Esophagus muscularis mucosa (tissue), 4 donors: ENCODE results near the gene FBXL7. TPM values are rescaled to one million over a fixed set of nuclear protein-coding genes. Genes with fewer than 3 reads are reported as not detected.

Experiments
- DNase-seq: peaks from one replicate; pipeline ENCODE4 v3.0.0-alpha.2; 2017; ENCODE audit errors: extremely low spot score
- H3K27ac ChIP-seq, 4 donors: fragments of 200-600 bp; sonication (generic); replicated peaks in 1 of 4; 1 replicate in 3 of 4; 2 replicates in 1 of 4; pipeline ENCODE4 v1.5.1; 2016 to 2019; ENCODE audit warnings: mild to moderate bottlenecking in 1 of 4
- H3K27me3 ChIP-seq, 4 donors: fragments of 200-600 bp; sonication (generic); one replicate each; pipeline versions ENCODE4 v1.5.1 to v1.6.0; 2016 to 2019
- H3K36me3 ChIP-seq, 4 donors: fragments of 200-600 bp; sonication (generic); one replicate each; pipeline ENCODE4 v1.5.1; 2016 to 2019
- H3K4me1 ChIP-seq, 4 donors: fragments of 200-600 bp; sonication (generic); one replicate each; pipeline ENCODE4 v1.5.1; 2016 to 2019
- H3K4me3 ChIP-seq, 4 donors: fragments of 200-600 bp; sonication (generic); 1 replicate in 2 of 4; 2 replicates in 2 of 4; pipeline ENCODE4 v1.5.1; 2016 to 2019; ENCODE audit warnings: mild to moderate bottlenecking in 4 of 4, moderate library complexity in 1 of 4
- H3K9me3 ChIP-seq, 4 donors: fragments of 200-600 bp; sonication (generic); 1 replicate in 3 of 4; 2 replicates in 1 of 4; pipeline ENCODE4 v1.5.1; 2016 to 2019
- EP300 ChIP-seq: sonication (generic); formaldehyde crosslinking; IDR thresholded peaks from one replicate; pipeline ENCODE4 v1.6.1; 2017; ENCODE audit warnings: antibody characterized with exemption
- POLR2A ChIP-seq: fragments of 450-650 bp; IDR thresholded peaks from one replicate; pipeline ENCODE4 v1.6.1; 2017; ENCODE audit warnings: antibody characterized with exemption, moderate library complexity, mild to moderate bottlenecking, low read depth
- POLR2AphosphoS5 ChIP-seq, 2 donors: sonication (generic); formaldehyde crosslinking; IDR thresholded peaks; one replicate each; pipeline ENCODE4 v1.6.1; 2017; ENCODE audit warnings: antibody characterized with exemption in 2 of 2
- WGBS: methylation state at CpG from one replicate; pipeline ENCODE4 v1.1.5; 2018; 5-methylcytosine and 5-hydroxymethylcytosine counted together
- intact Hi-C: fragments of 100-400 bp; cut with DNase I; formaldehyde crosslinking; loops from one replicate; pipeline ENCODE4 v1.15.1; 2023
- total RNA-seq, 4 donors: library from RNA; depleted of rRNA; stranded (reverse); fragments of >200 nt; gene quantifications; one replicate each; pipeline versions ENCODE4 v1.1.0 to v1.2.1, GENCODE V29; 2016
- TF ChIP-seq, protein P1 (sequence below), 3 experiments: fragments of 200-600 bp in 2 of 3; fragments of 450-650 bp in 1 of 3; sonication (generic) in 2 of 3; IDR thresholded peaks; one replicate each; pipeline ENCODE4 v1.5.1; 2017 to 2019; ENCODE audit warnings: antibody characterized with exemption in 3 of 3, mild to moderate bottlenecking in 2 of 3, moderate library complexity in 1 of 3

Gene FBXL7
- total RNA-seq, 4 donors from 2014 or later, result 25.7 to 37.7 (median 27.6) TPM

DNA sequence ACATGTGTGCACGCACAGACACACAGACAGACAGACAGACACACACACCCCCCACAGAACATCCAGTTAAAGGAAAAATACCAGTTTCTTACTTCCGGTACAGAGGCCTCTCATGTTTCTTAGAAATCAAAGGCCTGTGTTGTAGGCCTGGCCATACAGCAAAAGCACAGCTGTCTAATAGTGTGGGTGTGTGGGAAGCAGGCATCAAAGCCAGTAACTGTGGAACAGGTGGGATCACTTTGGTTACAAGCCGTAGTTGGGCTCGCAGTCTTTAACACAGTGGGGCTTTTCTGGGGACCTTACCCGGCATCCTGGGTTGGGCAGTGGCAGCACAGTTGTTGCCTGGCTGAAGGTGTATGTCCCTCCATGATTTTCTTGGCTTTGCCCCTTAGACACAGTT, 55.2 kb downstream of the FBXL7 start:
- Histone ChIP-seq H3K4me1 (peaks cover 0 to 29% (median 17%) of the 10 kb centered on the region in 4 donors), H3K36me3 (no peaks in the 10 kb centered on the region), H3K4me3 (no peak overlapping the region), H3K27ac (no peak overlapping the region), H3K9me3 (no peaks in the 10 kb centered on the region), H3K27me3 (no peaks in the 10 kb centered on the region)
- 91% methylated on average over 5 of the region's 5 CpGs for WGBS
- DNase-seq, result no peak
- TF ChIP-seq POLR2A (no peak), POLR2AphosphoS5 (IDR thresholded peaks at IDR 0.05) (no peak), EP300 (no peak)
- TF ChIP-seq, protein P1, sequence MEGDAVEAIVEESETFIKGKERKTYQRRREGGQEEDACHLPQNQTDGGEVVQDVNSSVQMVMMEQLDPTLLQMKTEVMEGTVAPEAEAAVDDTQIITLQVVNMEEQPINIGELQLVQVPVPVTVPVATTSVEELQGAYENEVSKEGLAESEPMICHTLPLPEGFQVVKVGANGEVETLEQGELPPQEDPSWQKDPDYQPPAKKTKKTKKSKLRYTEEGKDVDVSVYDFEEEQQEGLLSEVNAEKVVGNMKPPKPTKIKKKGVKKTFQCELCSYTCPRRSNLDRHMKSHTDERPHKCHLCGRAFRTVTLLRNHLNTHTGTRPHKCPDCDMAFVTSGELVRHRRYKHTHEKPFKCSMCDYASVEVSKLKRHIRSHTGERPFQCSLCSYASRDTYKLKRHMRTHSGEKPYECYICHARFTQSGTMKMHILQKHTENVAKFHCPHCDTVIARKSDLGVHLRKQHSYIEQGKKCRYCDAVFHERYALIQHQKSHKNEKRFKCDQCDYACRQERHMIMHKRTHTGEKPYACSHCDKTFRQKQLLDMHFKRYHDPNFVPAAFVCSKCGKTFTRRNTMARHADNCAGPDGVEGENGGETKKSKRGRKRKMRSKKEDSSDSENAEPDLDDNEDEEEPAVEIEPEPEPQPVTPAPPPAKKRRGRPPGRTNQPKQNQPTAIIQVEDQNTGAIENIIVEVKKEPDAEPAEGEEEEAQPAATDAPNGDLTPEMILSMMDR (IDR thresholded peaks at IDR 0.05), result no peak
- intact Hi-C loops, result no loop called here

DNA sequence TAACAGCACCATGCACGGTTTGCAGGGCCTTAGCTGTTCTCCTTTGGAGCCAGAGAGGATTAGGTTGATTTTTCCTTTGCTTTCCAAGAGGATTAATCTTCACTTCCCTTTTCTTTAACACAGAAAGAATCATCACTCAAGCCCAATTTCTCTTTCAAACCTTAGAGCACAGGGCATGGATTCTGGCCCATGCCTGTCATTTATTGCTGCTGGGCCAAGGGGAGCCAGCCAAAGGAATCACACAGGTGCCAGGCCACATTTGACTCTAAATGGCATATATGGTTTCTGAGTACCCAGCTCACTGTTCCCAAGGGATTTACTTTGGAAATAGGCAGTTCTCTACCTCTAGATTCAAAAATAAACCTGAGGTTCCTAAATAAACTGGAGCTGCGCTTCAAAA, 58.3 kb downstream of the FBXL7 start:
- WGBS, result 43% methylated on average over 2 of the region's 2 CpGs
- Histone ChIP-seq H3K36me3 (no peaks in the 10 kb centered on the region), H3K9me3 (no peaks in the 10 kb centered on the region), H3K4me3 (no peak overlapping the region), H3K27ac (no peak overlapping the region), H3K27me3 (no peaks in the 10 kb centered on the region), H3K4me1 (peaks cover 0 to 23% (median 16%) of the 10 kb centered on the region in 4 donors)
- no peak for TF ChIP-seq POLR2A
- TF ChIP-seq POLR2AphosphoS5 (IDR thresholded peaks at IDR 0.05), result no peak
- TF ChIP-seq, protein P1 (IDR thresholded peaks at IDR 0.05), result no peak
- TF ChIP-seq EP300, result no peak
- no peak for DNase-seq
- intact Hi-C loops, result no loop called here

DNA sequence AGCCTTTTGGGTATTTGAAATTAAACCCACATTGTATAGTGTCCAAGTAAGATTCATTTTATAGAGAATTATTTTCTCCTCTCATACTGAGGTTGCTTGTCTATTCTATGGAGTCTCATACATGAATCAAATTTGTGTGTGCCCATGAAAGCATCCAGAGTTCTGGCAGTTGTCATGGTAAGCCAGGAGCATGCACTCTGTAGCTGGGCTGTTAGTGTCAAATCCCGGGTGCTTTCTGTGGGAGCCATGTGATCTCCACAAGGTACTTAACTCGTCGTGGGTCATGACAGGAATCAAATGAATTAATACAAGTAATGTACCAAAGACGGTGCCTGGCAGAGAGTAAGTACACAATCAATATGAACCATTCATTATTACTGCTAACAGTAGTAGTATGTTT, 58.7 kb downstream of the FBXL7 start:
- Histone ChIP-seq H3K36me3 (no peaks in the 10 kb centered on the region), H3K4me3 (no peak overlapping the region), H3K27me3 (no peaks in the 10 kb centered on the region), H3K27ac (no peak overlapping the region), H3K9me3 (no peaks in the 10 kb centered on the region), H3K4me1 (peaks cover 0 to 23% (median 17%) of the 10 kb centered on the region in 4 donors)
- 70% methylated on average over 4 of the region's 4 CpGs for WGBS
- no peak for TF ChIP-seq EP300
- TF ChIP-seq, protein P1 (IDR thresholded peaks at IDR 0.05), result no peak
- no peak for TF ChIP-seq POLR2AphosphoS5 (IDR thresholded peaks at IDR 0.05)
- no peak for TF ChIP-seq POLR2A
- no peak for DNase-seq
- intact Hi-C loops, result no loop called here

DNA sequence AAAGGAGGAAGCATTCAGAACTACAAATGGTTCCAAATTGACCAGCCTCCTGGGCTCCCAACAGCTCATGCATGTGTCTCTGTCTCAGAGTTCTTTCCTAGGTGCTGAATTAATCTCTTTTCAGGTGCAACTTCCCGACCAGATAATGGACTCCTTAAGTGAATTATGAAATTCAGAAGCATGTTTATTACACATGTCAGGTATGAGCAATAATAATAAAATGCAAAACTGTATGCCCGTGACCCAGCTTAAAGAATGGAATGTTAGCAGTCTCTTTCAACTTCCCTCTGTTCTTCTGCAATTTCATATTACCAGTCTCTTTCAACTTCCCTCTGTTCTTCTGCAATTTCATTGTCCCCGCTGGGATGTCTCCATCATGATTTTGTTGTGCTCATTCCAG, 60.4 kb downstream of the FBXL7 start:
- no peak for DNase-seq
- TF ChIP-seq POLR2AphosphoS5 (IDR thresholded peaks at IDR 0.05), result no peak
- TF ChIP-seq EP300, result no peak
- TF ChIP-seq POLR2A, result no peak
- TF ChIP-seq, protein P1 (IDR thresholded peaks at IDR 0.05), result no peak
- Histone ChIP-seq H3K27me3 (no peaks in the 10 kb centered on the region), H3K9me3 (no peaks in the 10 kb centered on the region), H3K36me3 (no peaks in the 10 kb centered on the region), H3K4me1 (peaks cover 0 to 26% (median 20%) of the 10 kb centered on the region in 4 donors), H3K4me3 (no peak overlapping the region), H3K27ac (no peak overlapping the region)
- 83% methylated on average over 3 of the region's 3 CpGs for WGBS
- intact Hi-C loops, result no loop called here

DNA sequence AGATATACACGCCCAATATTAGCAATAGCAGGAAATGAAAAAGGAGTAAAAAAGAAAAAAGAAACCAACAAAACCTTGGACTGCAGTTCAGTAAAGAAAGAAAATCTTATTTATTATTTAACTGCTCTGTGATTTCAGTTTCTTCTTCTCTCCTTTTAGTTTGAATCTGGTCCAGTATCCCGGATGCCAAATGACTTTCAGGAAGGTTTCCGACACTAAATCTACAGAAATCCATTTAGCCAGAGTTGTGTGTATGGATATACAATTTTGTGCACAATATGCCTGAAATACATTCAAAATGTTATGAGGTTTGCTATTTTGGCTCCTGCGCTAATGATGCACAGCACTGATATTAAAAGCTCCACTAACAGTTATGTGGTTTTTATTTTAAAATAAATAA, 64.5 kb downstream of the FBXL7 start:
- intact Hi-C loops, result no loop called here
- H3K36me3 ChIP-seq, result no peaks in the 10 kb centered on the region
- 76% methylated on average over 4 of the region's 4 CpGs for WGBS

More for the DNA sequence above, 64.5 kb downstream of the FBXL7 start:
- H3K4me3 ChIP-seq, result no peak overlapping the region
- no peak overlapping the region for H3K27ac ChIP-seq
- no peak for DNase-seq
- TF ChIP-seq POLR2AphosphoS5 (IDR thresholded peaks at IDR 0.05), result no peak
- TF ChIP-seq EP300, result no peak
- TF ChIP-seq, protein P1 (IDR thresholded peaks at IDR 0.05), result no peak
- no peak for TF ChIP-seq POLR2A
- peaks cover 0 to 17% (median 4%) of the 10 kb centered on the region in 4 donors for H3K4me1 ChIP-seq
- H3K9me3 ChIP-seq, result no peaks in the 10 kb centered on the region
- H3K27me3 ChIP-seq, result no peaks in the 10 kb centered on the region
